GM21390 (cell line): ENCODE data around the gene CNTNAP5.

Source experiments
- ATAC-seq: cut with Tn5 transposase; IDR thresholded peaks from one replicate; pipeline ENCODE4 v1.9.1; 2021; ENCODE audit not compliant: unreplicated experiment

Gene CNTNAP5

GRCh38 chr2:124776332-124776731 is 751.2 kb downstream of the CNTNAP5 start:
- no peak for ATAC-seq

DNA sequence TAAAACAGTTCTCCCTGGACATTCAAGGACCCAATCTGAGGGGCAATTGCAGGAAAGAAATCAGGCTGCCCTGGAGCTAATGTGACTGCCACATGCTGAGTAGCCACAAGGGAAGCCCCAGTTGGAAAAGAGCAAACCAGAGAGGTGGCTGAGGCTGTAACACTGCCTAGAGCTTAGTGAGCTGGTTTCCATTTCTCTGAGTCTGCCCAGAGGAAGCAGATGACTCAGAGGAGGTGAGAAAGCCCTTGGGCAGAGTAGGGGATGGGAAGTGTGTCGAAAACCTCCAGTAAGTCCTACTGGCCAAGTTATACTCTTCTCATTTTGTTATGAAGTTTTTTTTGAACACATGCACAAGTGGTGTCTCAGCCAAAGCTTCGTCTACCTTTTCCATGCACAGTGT is 753.0 kb downstream of the CNTNAP5 start:
- no peak for ATAC-seq

GRCh38 chr2:124796647-124797046 is 771.6 kb downstream of the CNTNAP5 start:
- no peak for ATAC-seq

DNA sequence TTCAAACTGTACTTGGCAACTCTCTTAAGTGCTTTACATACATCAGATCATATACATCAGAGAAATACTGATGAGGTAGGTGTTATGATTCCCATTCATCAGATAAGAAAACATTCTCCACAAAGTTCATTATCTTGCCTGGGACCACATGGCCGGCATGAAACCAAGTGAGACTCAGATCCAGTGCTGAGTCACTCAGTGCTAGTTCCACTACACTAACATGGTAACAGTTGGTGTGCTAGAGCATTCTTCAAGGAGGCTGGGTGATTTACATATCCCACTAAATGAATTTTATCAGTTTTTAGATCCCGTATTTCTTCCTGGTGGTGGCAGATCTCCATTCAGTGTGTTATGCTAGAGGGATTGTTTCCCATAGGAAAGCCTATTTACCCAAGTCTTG is 772.0 kb downstream of the CNTNAP5 start:
- ATAC-seq: no peak

DNA sequence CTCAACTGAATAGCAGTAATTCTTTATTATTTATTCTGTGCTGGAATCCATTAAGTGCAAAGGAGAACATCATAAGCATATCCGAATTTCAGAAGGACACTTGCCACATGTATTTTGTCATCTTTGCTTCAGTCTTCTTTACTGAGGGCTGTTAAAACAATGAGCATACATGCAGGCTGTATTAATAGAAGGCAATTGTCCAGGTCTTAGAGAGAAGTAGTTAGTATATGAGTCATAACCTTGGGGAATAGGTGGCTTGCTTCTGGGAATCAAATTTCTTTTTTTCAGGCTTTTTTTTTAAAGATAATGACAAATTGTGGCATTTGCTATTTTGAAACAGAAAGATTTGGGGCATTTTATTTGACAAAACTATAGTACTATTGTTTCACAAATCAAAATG is 773.5 kb downstream of the CNTNAP5 start:
- no peak for ATAC-seq

DNA sequence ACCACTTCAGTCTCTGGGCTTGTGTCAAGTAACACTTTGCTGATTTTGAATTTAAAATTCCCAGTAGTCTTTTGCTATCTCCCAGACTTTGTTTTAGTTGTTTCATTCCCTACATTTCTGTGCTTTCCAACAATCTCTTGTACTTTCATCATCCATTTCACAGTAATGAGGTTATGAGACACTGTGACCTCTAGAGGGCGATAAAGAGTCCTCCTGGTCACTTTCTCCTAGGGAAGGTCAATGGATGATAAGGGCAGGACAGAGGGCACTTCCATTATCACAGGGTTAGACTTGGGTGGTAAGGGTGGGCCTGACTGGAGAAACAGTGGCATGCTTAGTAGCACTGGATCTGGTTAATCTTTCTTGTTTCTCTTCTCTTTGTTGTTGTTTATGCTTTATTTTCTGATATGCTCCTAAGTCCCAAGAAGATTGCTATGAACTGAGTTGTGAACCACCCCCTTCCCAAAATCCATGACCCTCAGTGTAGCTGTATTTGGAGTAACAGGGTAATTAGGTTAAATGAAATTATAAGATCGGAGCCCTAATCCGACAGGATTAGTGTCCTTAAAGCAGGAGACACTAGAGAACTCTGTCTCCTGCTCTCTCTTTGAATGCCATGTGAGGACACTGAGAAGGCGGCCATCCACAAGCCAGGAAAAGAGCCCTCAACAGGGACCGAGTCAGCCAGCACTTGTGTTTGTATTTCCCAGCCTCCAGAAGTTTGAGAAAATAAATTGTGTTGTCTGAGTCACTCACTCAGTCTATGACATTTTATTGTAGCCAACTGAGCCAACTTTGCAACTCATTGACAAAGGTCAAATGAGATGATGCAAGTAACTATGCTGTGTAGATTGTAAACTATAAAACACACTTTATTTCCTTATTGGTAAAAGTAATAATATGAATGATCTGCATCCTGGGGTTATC is 779.2 kb downstream of the CNTNAP5 start:
- no peak for ATAC-seq

DNA sequence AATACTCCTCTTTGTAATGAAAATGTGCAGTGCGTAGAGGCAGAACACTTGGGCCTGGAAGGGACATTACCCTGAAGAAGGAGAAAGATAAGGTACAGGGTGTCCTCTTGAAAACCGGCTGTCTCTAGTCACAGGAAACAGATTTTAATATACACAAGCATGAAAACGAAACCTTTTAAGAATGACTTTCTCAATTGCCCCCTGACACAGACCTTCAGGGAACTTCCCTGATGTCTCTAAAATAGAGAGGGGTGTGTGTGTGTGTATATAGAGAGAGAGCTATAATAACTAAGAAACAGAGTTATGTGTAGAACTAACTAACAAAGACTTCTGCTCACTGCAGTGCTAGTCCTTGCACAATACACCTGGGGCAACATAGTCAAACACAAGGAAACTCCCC is 780.0 kb downstream of the CNTNAP5 start:
- ATAC-seq: no peak

- ATAC-seq: no peak
These were observed 785.0 kb downstream of the CNTNAP5 start for GRCh38 chr2:124810132-124810531.

- ATAC-seq: no peak
These were observed 790.1 kb downstream of the CNTNAP5 start for GRCh38 chr2:124814968-124815745.

DNA sequence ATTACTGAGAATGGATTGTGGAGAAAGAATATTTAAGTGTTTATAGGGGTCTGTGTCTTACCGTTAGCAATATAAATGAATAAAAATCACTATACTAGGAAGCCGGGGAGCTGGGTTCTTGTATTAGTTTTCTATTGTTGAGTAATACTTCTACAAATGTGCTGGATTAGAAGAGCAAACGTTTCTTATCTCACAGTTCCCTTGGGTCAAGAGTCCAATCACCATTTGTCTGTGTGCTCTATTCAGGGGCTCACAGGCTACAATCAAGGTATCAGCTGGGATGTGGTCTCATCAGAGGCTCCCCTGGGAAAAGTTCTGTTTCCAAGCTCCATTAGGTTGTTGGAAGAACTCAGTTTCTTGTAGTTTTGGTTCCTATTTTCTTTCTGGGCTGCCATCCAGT is 790.9 kb downstream of the CNTNAP5 start:
- ATAC-seq: no peak

- no peak for ATAC-seq
These were observed 797.4 kb downstream of the CNTNAP5 start for GRCh38 chr2:124822516-124822915.

GRCh38 chr2:124824441-124824840 is 799.4 kb downstream of the CNTNAP5 start:
- ATAC-seq: no peak

DNA sequence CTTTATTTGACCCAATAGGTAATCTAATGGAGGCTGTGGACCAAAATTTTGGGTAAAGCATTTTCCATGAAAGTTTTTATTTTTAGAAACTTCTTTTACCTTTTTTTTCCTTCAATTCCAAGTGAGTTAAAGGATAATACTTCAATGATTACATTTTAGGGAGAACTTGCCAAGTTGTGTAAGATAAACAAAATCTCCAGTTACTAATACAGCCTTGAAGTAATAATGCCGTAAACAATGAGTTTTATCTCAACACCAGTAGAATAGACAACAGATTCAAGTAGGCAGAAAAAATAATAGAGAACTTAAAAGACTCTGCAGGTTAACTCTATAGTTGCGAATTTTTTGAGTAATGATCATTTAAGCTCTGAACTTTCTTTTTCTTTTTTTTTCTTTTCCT is 807.4 kb downstream of the CNTNAP5 start:
- ATAC-seq: no peak

GRCh38 chr2:124834331-124834730 is 809.2 kb downstream of the CNTNAP5 start:
- ATAC-seq: no peak

- no peak for ATAC-seq
These were observed 810.2 kb downstream of the CNTNAP5 start for GRCh38 chr2:124835331-124835730.

GRCh38 chr2:124836416-124836815 is 811.3 kb downstream of the CNTNAP5 start:
- no peak for ATAC-seq

DNA sequence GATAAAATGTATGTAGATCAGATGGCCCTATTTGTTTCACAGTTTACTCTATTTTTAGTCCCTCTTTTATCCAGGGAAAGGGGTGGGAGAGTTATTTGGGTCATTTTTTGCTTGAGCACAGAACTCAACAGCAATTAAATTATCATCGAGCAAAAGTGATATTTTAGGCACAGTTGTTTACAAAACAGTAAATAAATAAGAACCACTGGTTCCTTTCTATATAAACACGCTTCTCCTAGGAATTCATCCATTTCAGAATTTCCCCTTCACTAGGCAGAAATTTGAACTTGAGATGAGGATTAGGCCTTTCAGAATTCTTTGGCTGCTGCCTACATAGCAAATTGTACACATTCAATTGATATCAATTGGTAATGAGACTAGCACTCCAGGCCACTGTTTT is 812.4 kb downstream of the CNTNAP5 start:
- ATAC-seq: no peak

- no peak for ATAC-seq
These were observed 813.3 kb downstream of the CNTNAP5 start for GRCh38 chr2:124838406-124838805.

GRCh38 chr2:124867247-124867646 is 842.2 kb downstream of the CNTNAP5 start:
- ATAC-seq: no peak

DNA sequence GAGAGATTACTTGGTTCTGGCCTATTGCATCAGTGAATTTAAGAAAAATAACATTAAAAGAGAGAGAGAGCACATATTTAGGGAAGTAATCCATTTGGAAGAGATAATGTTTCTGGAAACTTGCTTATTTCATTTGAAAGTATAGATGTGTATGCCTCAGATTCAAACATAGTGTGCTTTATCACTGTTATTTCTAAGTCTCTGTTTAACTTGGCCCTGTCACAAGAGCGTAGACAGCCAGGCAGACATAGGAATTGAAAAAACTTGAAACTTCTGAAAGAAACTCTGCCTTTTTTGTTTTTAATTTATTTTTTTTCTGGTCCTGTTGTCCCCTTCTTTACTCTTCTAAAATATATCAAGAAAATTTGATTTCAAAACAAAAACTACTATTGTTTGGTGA is 849.1 kb downstream of the CNTNAP5 start:
- no peak for ATAC-seq

DNA sequence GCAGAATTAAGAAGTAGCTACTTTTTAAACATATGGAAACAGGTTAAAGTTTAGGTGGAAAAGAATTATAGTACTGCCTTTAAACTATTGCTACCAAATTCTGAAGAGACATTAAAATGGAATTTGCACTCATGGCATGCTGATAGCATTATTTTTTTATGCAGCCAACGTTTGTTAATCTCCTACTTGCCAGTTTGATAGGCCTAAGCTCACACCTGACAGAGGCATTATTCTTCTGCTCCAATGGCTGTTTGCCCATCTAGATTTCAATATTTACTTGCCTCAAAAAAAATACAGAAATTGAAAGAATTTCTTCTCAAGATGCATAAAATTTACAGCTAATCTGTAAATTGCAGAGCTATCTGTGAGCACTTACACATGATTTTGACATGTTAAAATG is 849.6 kb downstream of the CNTNAP5 start:
- no peak for ATAC-seq

DNA sequence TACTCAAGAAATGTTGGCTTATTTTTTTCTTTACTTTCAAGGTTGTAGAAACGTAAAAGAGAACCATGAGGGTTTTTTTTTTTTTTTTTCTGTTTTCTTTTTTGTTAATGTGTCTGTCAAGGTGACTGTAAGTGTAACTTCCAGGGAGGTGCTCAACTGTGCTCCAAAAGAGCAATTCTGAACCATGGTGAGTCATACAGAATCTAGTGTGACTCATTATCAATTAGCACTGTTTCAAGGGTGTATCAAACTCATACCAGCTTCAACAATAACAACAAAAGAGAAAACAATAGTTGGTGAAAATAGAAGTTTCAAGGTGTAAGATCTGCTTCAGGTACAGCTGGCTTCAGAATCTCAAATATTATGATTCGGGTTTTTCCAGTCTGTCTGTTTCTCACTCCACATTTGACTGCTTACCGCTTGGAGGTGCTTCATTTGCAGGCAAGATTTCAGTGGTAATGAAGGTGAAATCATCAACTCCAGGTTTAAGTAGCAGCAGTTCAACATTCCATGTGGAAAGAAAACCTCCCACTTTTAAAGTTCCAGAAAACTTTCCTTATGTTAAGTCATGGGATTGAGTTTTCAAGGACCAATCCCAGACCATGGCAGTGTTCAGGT is 850.6 kb downstream of the CNTNAP5 start:
- ATAC-seq: peak; percentile 49
